Upper lobe of right lung (tissue), 1 donor: ENCODE results near the gene FGF21. TPM values are rescaled to one million over a fixed set of nuclear protein-coding genes. Genes with fewer than 3 reads are reported as not detected.

ENCODE experiments used
- ATAC-seq: fragments of 200-7000 bp; cut with Tn5 transposase; one replicate; pipeline ENCODE4 v1.9.1; 2020; ENCODE audit warnings: mild to moderate bottlenecking, moderate library complexity
- DNase-seq: peaks from one replicate; pipeline ENCODE4 v3.0.0-alpha.2; 2020
- H3K27ac ChIP-seq: fragments of 200-600 bp; one replicate; pipeline ENCODE4 v1.8.0; 2022
- H3K27me3 ChIP-seq: fragments of 200-600 bp; one replicate; pipeline ENCODE4 v1.8.0; 2022; ENCODE audit warnings: mild to moderate bottlenecking
- H3K36me3 ChIP-seq: fragments of 200-600 bp; one replicate; pipeline ENCODE4 v1.8.0; 2022
- H3K4me1 ChIP-seq: fragments of 200-600 bp; one replicate; pipeline ENCODE4 v1.8.0; 2022
- H3K4me3 ChIP-seq: fragments of 200-600 bp; one replicate; pipeline ENCODE4 v1.8.0; 2022; ENCODE audit warnings: mild to moderate bottlenecking
- H3K9me3 ChIP-seq: fragments of 200-600 bp; one replicate; pipeline ENCODE4 v1.8.0; 2022
- intact Hi-C: fragments of 100-400 bp; cut with DNase I; formaldehyde crosslinking; loops from one replicate; pipeline ENCODE4 v1.11.0; 2022
- total RNA-seq: library from RNA; stranded (reverse); fragmentation: NEBNext Ultra II Directional; extraction: Animal tissue kit (Norgen Biotek cat#: 25700); gene quantifications from one replicate; pipeline ENCODE4 v1.2.1, GENCODE V29; 2021
- TF ChIP-seq, protein P1 (sequence below): fragments of 200-600 bp; IDR thresholded peaks from one replicate; pipeline ENCODE4 v1.8.0; 2022; ENCODE audit warnings: antibody characterized with exemption
- donor health status: DM: no; HTN: yes; CAD: no; lungs with severe emphysema.

The FGF21 gene
- total RNA-seq, 1 donor from 2014 or later = not detected

DNA sequence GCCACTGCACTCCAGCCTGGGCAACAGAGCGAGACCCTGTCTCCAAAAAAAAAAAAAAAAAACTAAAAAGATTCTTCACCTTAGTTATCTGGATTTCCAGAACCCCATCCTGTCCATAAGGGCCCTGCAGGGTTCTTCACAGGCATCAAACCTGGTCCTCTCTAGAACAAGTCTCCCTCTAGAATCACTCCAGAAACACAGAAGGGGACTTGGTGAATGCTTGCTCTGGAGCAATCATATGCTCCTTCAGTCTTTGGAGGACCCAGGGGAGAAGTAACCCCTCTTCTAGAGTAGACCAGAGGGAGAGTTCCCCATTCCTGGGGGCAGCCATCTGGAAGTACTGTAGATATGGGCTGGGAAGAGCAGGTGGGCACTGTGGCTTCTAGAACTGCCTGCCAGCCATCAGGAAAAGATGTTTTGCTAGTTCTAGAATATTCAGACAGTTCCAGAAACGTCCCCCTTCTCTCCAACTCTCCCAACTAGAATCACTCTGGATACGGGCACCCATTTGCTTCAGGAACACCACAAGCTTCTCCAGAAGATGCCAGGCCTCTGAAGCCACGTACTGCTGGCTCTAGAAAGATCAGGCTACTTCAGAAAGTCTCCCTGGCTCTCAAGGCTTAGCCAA is 5.6 kb upstream of the FGF21 start:
- DNase-seq (no peak), ATAC-seq (no peak)
- peaks cover 19% of the 10 kb centered on the region for H3K27me3 ChIP-seq
- no peak overlapping the region for H3K27ac ChIP-seq
- TF ChIP-seq, protein P1, sequence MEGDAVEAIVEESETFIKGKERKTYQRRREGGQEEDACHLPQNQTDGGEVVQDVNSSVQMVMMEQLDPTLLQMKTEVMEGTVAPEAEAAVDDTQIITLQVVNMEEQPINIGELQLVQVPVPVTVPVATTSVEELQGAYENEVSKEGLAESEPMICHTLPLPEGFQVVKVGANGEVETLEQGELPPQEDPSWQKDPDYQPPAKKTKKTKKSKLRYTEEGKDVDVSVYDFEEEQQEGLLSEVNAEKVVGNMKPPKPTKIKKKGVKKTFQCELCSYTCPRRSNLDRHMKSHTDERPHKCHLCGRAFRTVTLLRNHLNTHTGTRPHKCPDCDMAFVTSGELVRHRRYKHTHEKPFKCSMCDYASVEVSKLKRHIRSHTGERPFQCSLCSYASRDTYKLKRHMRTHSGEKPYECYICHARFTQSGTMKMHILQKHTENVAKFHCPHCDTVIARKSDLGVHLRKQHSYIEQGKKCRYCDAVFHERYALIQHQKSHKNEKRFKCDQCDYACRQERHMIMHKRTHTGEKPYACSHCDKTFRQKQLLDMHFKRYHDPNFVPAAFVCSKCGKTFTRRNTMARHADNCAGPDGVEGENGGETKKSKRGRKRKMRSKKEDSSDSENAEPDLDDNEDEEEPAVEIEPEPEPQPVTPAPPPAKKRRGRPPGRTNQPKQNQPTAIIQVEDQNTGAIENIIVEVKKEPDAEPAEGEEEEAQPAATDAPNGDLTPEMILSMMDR = no peak
- intact Hi-C loops = no loop called here
- peaks cover 18% of the 10 kb centered on the region for H3K4me1 ChIP-seq
- no peaks in the 10 kb centered on the region for H3K9me3 ChIP-seq
- H3K36me3 ChIP-seq = no peaks in the 10 kb centered on the region
- H3K4me3 ChIP-seq = no peak overlapping the region

DNA sequence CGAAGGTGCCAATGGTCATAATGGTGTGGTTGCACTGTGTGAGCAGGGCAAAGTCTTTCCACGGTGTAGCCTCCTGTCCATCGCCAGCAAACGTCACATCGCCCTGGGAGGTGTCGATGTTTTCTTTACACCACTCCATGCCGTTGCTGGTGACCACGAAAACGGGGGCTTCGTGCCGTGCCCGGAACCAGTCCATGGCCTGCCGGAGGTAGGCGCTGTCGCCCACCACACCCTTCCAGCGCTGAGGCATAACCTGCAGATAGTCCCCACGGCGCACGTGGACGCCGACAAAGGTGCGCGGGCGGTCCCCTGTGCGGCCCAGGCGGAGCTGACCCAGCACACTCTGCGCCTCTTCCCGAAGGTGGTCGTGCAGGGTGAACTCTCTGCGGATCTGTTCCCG is 5.0 kb upstream of the FGF21 start:
- peak overlapping the region; percentile 56 for H3K4me3 ChIP-seq
- ATAC-seq (no peak), DNase-seq (no peak)

DNA sequence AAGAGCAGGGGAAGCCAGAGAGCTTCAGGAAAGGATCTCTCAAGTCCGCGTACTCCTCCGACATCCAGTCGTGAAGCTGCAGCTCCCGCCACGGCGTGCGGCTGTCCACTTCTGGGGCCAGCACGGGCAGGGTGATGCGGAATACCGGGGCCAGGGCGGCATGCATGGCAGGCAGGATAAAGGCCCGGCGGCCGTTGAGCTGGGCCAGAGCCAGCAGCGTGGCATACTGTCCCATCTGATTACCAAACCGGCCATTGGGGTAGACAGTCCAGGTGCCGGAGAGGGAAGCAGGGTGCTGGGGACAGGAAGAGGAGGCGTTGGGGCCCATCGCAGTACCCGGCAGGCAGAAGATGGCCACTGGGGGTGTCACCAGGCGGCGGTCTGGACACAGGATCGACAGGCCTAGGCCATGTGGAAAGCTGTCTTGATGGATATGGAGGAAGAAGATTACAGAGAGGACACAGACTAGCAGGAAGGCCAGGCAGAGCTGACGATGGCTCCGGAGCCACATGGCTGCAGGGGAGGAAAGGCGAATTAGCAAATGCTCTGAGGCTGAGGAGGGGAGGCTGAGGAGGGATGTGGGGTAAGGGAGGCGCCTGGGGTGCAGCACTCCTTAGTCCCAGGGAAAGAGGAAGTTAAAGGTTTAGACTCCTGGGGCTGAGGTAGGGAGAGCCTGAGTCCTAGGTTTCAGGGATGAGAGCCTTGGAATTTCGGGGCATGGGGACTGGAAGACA is 4.4 kb upstream of the FGF21 start:
- no peak overlapping the region for H3K27ac ChIP-seq
- H3K9me3 ChIP-seq = no peaks in the 10 kb centered on the region
- ATAC-seq = no peak
- no peak for DNase-seq
- TF ChIP-seq, protein P1 = no peak
- H3K36me3 ChIP-seq = no peaks in the 10 kb centered on the region
- peak overlapping the region; percentile 56 for H3K4me3 ChIP-seq
- peaks cover 18% of the 10 kb centered on the region for H3K4me1 ChIP-seq
- H3K27me3 ChIP-seq = peaks cover 19% of the 10 kb centered on the region
- intact Hi-C loops = no loop called here

More for the DNA sequence above, 5.0 kb upstream of the FGF21 start:
- Histone ChIP-seq H3K27me3 (peaks cover 19% of the 10 kb centered on the region), H3K27ac (no peak overlapping the region), H3K36me3 (no peaks in the 10 kb centered on the region), H3K4me1 (peaks cover 18% of the 10 kb centered on the region), H3K9me3 (no peaks in the 10 kb centered on the region)
- TF ChIP-seq, protein P1 = no peak
- intact Hi-C loops = no loop called here

DNA sequence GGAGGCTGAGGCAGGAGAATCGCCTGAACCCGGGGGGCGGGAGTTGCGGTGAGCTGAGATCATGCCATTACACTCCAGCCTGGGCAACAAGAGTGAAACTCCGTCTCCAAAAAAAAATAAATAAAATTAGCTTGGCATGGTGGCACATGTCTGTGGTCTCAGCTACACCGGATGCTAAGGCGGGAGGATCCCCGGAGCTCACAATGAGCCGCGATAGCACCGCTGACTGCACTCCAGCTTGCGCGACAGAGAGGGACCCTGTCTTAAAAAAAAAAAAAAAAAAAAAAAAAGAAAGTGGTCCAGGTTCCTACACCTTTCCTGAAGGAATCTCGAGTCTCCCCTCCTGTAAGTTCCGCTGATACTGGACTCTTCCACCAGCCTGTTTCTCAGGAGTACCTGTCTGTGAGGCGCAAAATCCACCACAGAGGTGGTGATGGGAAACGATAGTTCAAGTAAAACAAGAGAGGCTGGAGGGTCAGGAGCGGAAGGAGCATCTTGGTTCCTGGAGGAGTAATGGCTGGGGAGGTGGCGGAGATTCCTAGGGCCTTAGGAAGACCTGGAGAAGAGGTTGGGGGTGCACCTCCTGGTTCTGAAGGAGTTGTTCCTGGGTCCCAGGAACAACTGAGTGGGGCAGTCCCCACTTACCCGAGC is 3.4 kb upstream of the FGF21 start:
- Histone ChIP-seq H3K36me3 (no peaks in the 10 kb centered on the region), H3K27ac (peak overlapping the region; percentile 63)

DNA sequence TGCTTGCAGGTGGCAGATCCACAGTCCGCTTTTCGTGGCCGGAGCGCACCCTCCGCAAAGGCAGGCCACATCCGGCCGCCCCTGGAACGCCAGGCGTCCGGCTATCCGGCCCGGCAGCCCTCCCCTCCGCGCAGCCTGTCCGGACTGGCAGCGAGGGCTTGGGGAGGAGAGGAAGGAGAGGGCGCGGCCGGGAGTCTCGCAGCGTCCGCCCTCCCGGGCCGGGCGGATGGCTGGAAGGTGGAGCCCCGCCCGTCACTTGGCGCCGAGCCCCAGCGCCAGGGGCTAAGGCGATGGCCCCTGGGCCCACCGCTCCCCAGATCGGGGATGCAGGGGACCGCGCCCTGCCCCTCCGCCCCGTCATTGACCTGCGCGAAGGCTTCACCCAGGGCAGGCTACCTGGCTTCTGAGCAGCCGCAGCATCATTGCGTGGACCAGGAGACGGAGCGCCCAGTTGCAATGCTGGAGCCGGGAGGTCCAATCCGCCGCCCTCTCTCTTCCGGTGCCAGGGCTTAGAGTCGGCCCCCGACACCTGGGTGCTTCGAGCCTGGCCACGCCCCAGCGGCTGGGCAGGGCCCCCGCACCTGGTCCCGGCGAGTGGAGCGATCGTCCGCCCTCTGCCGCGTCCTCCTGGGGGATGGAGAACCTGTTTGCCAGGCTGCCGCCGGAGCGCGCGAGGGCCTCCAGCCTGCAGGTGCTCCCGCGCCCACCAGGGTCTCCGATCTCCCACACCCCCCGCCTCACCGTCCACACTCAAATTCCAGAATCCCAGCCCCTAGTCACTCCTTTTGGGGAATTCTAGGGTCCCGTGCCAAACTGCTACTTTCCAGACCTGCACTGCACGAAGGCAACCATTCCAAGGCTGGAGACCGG is 2.6 kb upstream of the FGF21 start, which contains the start of gene FUT1:
Gene FUT1, minus strand, starts transcription at position 146 of the 870 bp plus-strand sequence. CDS start 1,360 bp downstream, outside the sequence.
- DNase-seq (peak; percentile 90), ATAC-seq (peak; percentile 89)
- TF ChIP-seq, protein P1 = no peak
- H3K4me3 ChIP-seq = peak within 1 kb of the TSS; percentile 56
- H3K27me3 ChIP-seq = peaks cover 19% of the 10 kb centered on the region
- H3K4me1 ChIP-seq = peaks cover 18% of the 10 kb centered on the region
- no peaks in the 10 kb centered on the region for H3K36me3 ChIP-seq
- no peaks in the 10 kb centered on the region for H3K9me3 ChIP-seq
- peak within 1 kb of the TSS; percentile 63 for H3K27ac ChIP-seq
- intact Hi-C loops = no loop called here

More for the DNA sequence above, 3.4 kb upstream of the FGF21 start:
- DNase-seq (no peak), ATAC-seq (no peak)
- Histone ChIP-seq H3K9me3 (no peaks in the 10 kb centered on the region), H3K4me1 (peaks cover 18% of the 10 kb centered on the region), H3K27me3 (peaks cover 19% of the 10 kb centered on the region), H3K4me3 (peak overlapping the region; percentile 56)
- intact Hi-C loops = no loop called here
- TF ChIP-seq, protein P1 = no peak
